GM23248 (cell line): ENCODE measurements around the gene PRODH. TPM values are rescaled to one million over a fixed set of nuclear protein-coding genes. Genes with fewer than 3 reads are reported as not detected.
"Not testable (repeated sequence)": the region's sequence is repeated elsewhere in the genome, so short reads cannot be mapped to it uniquely, and the experiment has no call there.

ENCODE experiments used
- DNase-seq: peaks from one replicate; pipeline ENCODE4 v3.0.0-alpha.2; 2015
- H2AFZ ChIP-seq: fragments of 200-600 bp; sonication (generic); 2 replicates; pipeline ENCODE4 v1.6.1; 2016; ENCODE audit warnings: antibody characterized with exemption
- H3F3A ChIP-seq: fragments of 200-600 bp; sonication (generic); 2 replicates; pipeline ENCODE4 v1.6.1; 2016; ENCODE audit warnings: mild to moderate bottlenecking, antibody characterized with exemption, mixed run types; ENCODE audit not compliant: insufficient read depth
- H3K27ac ChIP-seq: fragments of 200-600 bp; sonication (generic); 2 replicates; pipeline ENCODE4 v1.5.1; 2016; ENCODE audit warnings: mild to moderate bottlenecking
- H3K27me3 ChIP-seq: fragments of 200-600 bp; sonication (generic); replicated peaks from 2 replicates; pipeline ENCODE4 v1.6.1; 2016; ENCODE audit warnings: mild to moderate bottlenecking; ENCODE audit not compliant: insufficient read depth
- H3K36me3 ChIP-seq: fragments of 200-600 bp; sonication (generic); 2 replicates; pipeline ENCODE4 v1.6.1; 2016; ENCODE audit warnings: low read depth, mild to moderate bottlenecking
- H3K4me1 ChIP-seq: fragments of 200-600 bp; sonication (generic); 2 replicates; pipeline ENCODE4 v1.6.1; 2016; ENCODE audit warnings: mild to moderate bottlenecking; ENCODE audit not compliant: insufficient read depth
- H3K4me2 ChIP-seq: fragments of 200-600 bp; sonication (generic); one replicate; pipeline ENCODE4 v1.6.1; 2016; ENCODE audit warnings: mild to moderate bottlenecking; ENCODE audit not compliant: unreplicated experiment
- H3K4me3 ChIP-seq: fragments of 200-600 bp; sonication (generic); 2 replicates; pipeline ENCODE4 v1.5.1; 2016; ENCODE audit warnings: mild to moderate bottlenecking
- H3K79me2 ChIP-seq: fragments of 200-600 bp; sonication (generic); 2 replicates; pipeline ENCODE4 v1.6.1; 2016; ENCODE audit warnings: mild to moderate bottlenecking; ENCODE audit not compliant: insufficient read depth
- H3K9ac ChIP-seq: fragments of 200-600 bp; sonication (generic); 2 replicates; pipeline ENCODE4 v1.6.1; 2016; ENCODE audit warnings: mild to moderate bottlenecking
- H3K9me2 ChIP-seq: fragments of 200-600 bp; sonication (generic); 2 replicates; pipeline ENCODE4 v1.6.1; 2016; ENCODE audit warnings: mixed run types, mild to moderate bottlenecking, moderate library complexity; ENCODE audit not compliant: insufficient read depth
- H3K9me3 ChIP-seq: fragments of 200-600 bp; sonication (generic); one replicate; pipeline ENCODE4 v1.6.1; 2017; ENCODE audit warnings: low read depth
- H4K20me1 ChIP-seq: fragments of 200-600 bp; sonication (generic); 2 replicates; pipeline ENCODE4 v1.6.0; 2016; ENCODE audit not compliant: insufficient read depth
- EZH2 ChIP-seq: fragments of 200-600 bp; sonication (generic); IDR thresholded peaks from 2 replicates; pipeline ENCODE4 v1.6.1; 2018; ENCODE audit warnings: antibody characterized with exemption, mild to moderate bottlenecking; ENCODE audit not compliant: insufficient read depth, poor library complexity, severe bottlenecking
- EZH2phosphoT487 ChIP-seq: fragments of 200-600 bp; sonication (generic); IDR thresholded peaks from 2 replicates; pipeline ENCODE4 v1.6.1; 2018; ENCODE audit warnings: antibody characterized with exemption, moderate library complexity, mild to moderate bottlenecking, low read depth; ENCODE audit not compliant: insufficient read depth
- WGBS, 2 experiments: methylation state at CpG; one replicate each; pipeline ENCODE4 v1.1.6; 2015 to 2017; ENCODE audit warnings: low lambda C conversion rate in 2 of 2, low coverage in 1 of 2; ENCODE audit errors: missing lambda C conversion rate in 2 of 2; 5-methylcytosine and 5-hydroxymethylcytosine counted together
- in situ Hi-C: fragments of 300-500 bp; cut with MboI; formaldehyde crosslinking; loops from 2 replicates; pipeline ENCODE4 v1.15.0; 2020
- polyA plus RNA-seq: library from polyadenylated mRNA; unstranded; fragments of >200 nt; fragmentation: Nextera tagmentation; extraction: Ambion mirVana; gene quantifications from 2 replicates; pipeline ENCODE4 v1.2.1, GENCODE V29; 2016
- total RNA-seq: library from RNA; depleted of rRNA; stranded (reverse); fragments of >200 nt; shearing (Covaris generic); gene quantifications from 2 replicates; pipeline ENCODE4 v1.2.3, GENCODE V29; 2014

The PRODH gene
- total and polyA plus RNA-seq, 2 experiments from 2014 or later, result not detected

DNA sequence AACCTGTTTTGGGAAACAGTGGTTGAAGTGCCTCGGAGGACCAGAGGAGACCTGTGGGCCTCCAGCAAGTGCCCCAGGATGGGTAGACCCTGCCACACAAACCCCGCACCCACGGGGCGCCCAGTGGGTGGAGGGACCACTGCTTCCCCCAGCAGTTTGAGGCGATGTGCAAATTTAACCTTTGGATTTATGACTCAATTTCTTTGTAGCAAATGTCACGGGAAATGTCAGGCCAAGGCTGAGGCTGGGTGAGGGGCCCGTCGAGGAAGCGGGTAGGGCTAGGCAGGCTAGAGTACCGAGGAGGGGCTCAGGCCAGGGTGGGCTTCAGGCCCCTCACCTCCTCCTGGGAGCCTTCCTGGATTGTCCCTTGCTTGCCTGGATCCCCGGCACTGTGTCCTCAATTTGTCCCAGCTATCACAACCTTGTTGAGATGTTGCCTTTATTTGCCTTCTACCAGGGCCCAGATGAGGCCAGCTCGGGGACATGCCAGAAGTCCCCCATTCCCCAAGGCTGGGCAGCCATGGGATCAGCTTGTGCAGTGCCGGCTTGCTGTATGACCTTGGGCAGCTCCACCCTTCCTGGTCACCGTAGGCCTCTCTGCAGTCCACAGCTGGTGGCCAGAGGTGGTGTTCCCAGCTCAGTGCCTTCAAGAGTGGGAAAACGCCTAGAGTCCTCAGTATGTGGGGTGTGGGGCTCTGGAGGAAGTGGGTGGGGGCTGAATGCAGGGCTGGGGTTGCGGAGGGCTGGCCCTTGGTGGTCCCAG, 39.5 kb upstream of the PRODH start:
- no peak for TF ChIP-seq EZH2
- TF ChIP-seq EZH2phosphoT487, result no peak
- no peak overlapping the region for H2AFZ ChIP-seq
- H3K4me3 ChIP-seq, result no peak overlapping the region
- no peak overlapping the region for H3K4me2 ChIP-seq
- in situ Hi-C loops, result no loop called here
- no peaks in the 10 kb centered on the region for H3K36me3 ChIP-seq
- H3K9ac ChIP-seq, result no peak overlapping the region
- no peaks in the 10 kb centered on the region for H3K79me2 ChIP-seq
- H3K27ac ChIP-seq, result no peak overlapping the region
- 54 to 59% methylated on average over 15 of the region's 16 CpGs for WGBS, 2 experiments
- DNase-seq, result no peak
- H3F3A ChIP-seq, result no peaks in the 10 kb centered on the region
- no peaks in the 10 kb centered on the region for H3K9me3 ChIP-seq
- no peaks in the 10 kb centered on the region for H3K4me1 ChIP-seq
- H3K9me2 ChIP-seq, result no peaks in the 10 kb centered on the region
- H4K20me1 ChIP-seq, result no peaks in the 10 kb centered on the region
- H3K27me3 ChIP-seq, result no peaks in the 10 kb centered on the region

DNA sequence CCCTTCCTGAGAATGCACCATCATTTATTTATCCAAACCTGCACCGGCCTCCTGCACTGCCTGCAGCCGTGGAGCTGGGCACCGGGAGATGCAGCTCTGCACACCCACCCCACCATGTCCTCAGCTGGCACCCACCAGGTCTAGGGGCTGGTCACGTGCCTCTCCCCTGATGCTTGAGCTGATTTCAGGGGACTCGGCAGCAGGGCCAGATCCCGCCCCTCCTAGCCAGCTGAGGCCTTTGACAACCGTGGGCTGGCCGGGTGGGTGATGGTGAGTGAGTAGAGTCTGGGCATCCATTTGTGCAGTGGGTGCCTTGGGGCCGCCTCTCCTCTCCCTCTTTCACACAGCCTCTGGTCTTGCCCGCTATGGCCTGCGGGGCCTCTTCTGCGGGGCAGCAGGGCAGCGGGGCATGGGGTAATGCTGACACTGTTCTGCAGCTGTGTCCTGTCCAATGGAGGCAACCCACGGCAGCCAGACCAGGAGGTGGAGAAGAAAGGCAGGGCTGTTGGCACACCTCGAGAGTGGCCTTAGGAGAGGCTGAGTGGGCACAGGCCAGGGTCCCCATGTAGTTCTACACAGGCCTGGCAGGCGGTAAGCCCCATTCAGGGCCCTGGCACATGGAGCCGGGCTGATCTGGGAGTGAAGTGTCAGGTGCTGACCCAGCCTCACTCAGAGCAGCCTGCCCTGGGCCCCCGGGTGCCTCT, 38.5 kb upstream of the PRODH start:
- H2AFZ ChIP-seq, result no peak overlapping the region
- TF ChIP-seq EZH2 (no peak), EZH2phosphoT487 (no peak)
- no peak overlapping the region for H3K9ac ChIP-seq
- H3K27me3 ChIP-seq, result no peaks in the 10 kb centered on the region
- no peaks in the 10 kb centered on the region for H3K9me3 ChIP-seq
- no peak overlapping the region for H3K4me2 ChIP-seq
- in situ Hi-C loops, result no loop called here
- H3K36me3 ChIP-seq, result no peaks in the 10 kb centered on the region
- 66% methylated on average over 18 of the region's 18 CpGs for WGBS, 2 experiments
- no peak overlapping the region for H3K4me3 ChIP-seq
- H3K4me1 ChIP-seq, result no peaks in the 10 kb centered on the region
- H3K27ac ChIP-seq, result no peak overlapping the region
- H4K20me1 ChIP-seq, result no peaks in the 10 kb centered on the region
- H3F3A ChIP-seq, result no peaks in the 10 kb centered on the region
- no peaks in the 10 kb centered on the region for H3K79me2 ChIP-seq
- no peak for DNase-seq
- no peaks in the 10 kb centered on the region for H3K9me2 ChIP-seq

DNA sequence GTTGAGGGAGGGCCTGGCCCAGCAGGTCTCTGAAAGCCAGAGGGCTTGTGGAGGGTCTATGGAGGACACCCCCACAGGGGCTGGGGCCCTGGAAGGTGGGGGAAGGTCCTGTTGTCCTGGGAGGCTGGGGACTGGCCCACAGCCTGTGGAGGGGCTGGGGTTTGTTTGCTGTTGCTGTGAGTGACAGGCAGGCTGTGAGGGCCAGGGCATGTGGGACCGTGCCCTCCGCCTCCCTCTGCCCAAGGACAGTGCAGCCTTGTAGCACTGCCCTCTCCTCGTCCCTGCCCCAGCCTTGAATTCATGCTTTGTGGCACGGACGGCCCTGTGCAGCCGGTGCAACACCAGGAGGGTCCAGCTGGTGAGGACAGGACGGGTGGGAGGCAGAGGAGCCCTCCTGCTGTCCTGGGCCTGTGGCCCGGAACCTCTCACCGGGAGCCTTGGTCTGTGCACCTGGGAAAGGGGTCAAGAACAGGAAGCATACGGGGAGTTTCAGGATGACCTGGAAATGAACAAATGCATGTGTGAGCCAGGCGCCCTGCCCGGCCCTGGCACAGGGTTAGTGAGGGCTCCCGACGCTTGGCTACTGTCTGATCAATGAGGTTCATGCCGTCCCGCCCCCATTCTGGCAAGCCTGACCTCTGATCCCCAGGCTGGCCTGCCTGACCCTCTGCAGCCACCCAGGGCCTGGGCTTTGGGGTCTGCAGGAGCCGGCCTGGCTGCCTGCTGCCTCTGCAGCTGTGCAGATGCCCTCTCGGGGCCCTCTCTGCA, 37.4 kb upstream of the PRODH start:
- H3K4me1 ChIP-seq, result no peaks in the 10 kb centered on the region
- no peaks in the 10 kb centered on the region for H3K27me3 ChIP-seq
- H3K27ac ChIP-seq, result no peak overlapping the region
- H3K4me2 ChIP-seq, result no peak overlapping the region
- H3F3A ChIP-seq, result no peaks in the 10 kb centered on the region
- no peak overlapping the region for H2AFZ ChIP-seq
- in situ Hi-C loops, result no loop called here
- no peaks in the 10 kb centered on the region for H3K36me3 ChIP-seq
- no peaks in the 10 kb centered on the region for H3K79me2 ChIP-seq
- no peak for TF ChIP-seq EZH2
- no peaks in the 10 kb centered on the region for H3K9me3 ChIP-seq
- no peak for DNase-seq
- no peaks in the 10 kb centered on the region for H4K20me1 ChIP-seq
- no peaks in the 10 kb centered on the region for H3K9me2 ChIP-seq
- H3K4me3 ChIP-seq, result no peak overlapping the region
- H3K9ac ChIP-seq, result no peak overlapping the region
- 54 to 59% methylated on average over 10 to 17 of the region's 18 CpGs for WGBS, 2 experiments

DNA sequence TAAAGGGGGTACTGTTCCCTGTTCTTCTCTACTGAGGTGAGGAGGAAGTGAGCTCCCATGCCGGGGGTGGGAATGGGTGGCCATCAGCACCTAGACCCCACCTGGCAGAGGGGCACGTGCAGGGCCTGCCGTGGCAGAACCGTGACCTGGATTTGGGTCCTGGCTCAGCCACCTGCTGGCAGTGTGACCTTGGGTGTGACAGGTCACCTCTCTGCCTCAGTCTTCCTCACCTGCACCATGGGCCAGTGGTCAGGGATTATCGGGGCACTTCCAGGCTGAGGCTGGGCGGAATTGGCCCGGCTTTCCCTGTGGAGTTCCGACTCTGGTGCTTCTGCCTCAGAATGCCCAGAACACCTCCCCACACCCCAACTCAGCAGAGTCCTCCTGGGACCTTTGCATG, 36.5 kb upstream of the PRODH start:
- H3F3A ChIP-seq, in situ Hi-C loops, H3K27me3 ChIP-seq, H3K36me3 ChIP-seq, H3K4me2 ChIP-seq, H4K20me1 ChIP-seq, H3K4me3 ChIP-seq, DNase-seq, H3K79me2 ChIP-seq, H3K9me3 ChIP-seq, H3K9me2 ChIP-seq, H2AFZ ChIP-seq, H3K27ac ChIP-seq, H3K9ac ChIP-seq, H3K4me1 ChIP-seq: not testable (repeated sequence)
- 67 to 88% methylated on average over 5 to 7 of the region's 8 CpGs for WGBS, 2 experiments

DNA sequence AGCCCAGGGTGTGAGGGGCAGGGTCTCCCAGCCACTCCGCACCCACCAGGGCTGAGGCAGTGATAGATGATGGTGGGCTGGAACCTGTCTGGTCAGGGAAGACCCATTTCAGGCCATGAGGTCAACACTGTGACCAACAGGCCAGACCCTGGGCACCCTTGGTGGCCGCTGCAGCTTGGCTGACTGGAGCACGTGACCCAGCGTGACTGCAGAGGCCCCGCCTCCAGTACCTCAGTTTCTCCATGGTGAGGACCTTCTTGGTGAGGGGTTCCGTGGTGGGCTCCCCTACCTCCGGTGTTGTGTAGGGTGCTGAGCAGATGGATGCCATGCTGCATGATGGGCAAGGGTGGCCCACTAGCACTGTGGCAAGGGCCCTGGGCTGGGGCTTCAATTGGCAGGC, 35.9 kb upstream of the PRODH start:
- H3K27ac ChIP-seq, H3K4me1 ChIP-seq, H3K79me2 ChIP-seq, H4K20me1 ChIP-seq, H3K9ac ChIP-seq, H3F3A ChIP-seq, DNase-seq, H3K27me3 ChIP-seq, H3K4me3 ChIP-seq, H3K9me2 ChIP-seq, H3K36me3 ChIP-seq, H3K9me3 ChIP-seq, H3K4me2 ChIP-seq, in situ Hi-C loops, H2AFZ ChIP-seq: not testable (repeated sequence)
- 80 to 88% methylated on average over 6 to 7 of the region's 7 CpGs for WGBS, 2 experiments
